Measurements from ENCODE around the gene SH3BP5. TPM values are rescaled to one million over a fixed set of nuclear protein-coding genes. Genes with fewer than 3 reads are reported as not detected.

Gene SH3BP5
- total RNA-seq, 1 donor from 2014 or later, result 7.7 TPM

DNA sequence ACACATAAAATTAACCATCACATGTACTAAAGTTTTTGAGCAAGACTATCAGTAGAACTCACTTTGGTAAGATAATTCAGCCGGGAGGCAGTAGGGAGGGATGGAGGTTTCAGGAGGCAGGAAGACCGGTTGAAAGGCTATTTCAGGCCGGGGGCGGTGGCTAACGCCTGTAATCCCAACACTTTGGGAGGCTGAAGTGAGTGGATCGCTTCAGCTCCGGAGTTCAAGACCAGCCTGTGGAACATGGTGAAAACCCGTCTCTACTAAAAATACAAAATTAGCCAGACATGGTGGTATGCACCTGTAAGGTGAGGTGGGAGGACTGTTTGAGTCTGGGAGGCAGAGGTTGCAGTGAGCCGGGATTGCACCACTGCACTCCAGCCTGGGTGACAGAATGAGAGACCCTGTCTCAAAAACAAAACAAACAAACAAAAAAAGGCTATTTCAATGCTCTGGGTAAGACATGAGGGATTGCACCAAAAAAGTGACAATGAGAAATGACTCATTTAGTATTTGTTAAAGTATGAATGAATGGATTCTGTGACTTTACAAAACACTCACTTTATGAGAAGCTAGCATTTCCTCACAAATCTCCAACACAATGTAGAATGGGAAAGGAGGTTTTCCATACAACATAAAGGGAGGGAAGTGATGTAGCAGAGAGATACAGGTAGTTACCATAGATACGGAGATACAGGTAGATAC is 43.9 kb downstream of the SH3BP5 start:
- DNase-seq (ENCODE audit: low read depth), result no peak
- no peak overlapping the region for H3K4me3 ChIP-seq (ENCODE audit: low read depth, low read length)
- TF ChIP-seq, protein P1, sequence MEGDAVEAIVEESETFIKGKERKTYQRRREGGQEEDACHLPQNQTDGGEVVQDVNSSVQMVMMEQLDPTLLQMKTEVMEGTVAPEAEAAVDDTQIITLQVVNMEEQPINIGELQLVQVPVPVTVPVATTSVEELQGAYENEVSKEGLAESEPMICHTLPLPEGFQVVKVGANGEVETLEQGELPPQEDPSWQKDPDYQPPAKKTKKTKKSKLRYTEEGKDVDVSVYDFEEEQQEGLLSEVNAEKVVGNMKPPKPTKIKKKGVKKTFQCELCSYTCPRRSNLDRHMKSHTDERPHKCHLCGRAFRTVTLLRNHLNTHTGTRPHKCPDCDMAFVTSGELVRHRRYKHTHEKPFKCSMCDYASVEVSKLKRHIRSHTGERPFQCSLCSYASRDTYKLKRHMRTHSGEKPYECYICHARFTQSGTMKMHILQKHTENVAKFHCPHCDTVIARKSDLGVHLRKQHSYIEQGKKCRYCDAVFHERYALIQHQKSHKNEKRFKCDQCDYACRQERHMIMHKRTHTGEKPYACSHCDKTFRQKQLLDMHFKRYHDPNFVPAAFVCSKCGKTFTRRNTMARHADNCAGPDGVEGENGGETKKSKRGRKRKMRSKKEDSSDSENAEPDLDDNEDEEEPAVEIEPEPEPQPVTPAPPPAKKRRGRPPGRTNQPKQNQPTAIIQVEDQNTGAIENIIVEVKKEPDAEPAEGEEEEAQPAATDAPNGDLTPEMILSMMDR (conservative IDR thresholded peaks at IDR 0.05; ENCODE audit: low read depth, low read length), result no peak

DNA sequence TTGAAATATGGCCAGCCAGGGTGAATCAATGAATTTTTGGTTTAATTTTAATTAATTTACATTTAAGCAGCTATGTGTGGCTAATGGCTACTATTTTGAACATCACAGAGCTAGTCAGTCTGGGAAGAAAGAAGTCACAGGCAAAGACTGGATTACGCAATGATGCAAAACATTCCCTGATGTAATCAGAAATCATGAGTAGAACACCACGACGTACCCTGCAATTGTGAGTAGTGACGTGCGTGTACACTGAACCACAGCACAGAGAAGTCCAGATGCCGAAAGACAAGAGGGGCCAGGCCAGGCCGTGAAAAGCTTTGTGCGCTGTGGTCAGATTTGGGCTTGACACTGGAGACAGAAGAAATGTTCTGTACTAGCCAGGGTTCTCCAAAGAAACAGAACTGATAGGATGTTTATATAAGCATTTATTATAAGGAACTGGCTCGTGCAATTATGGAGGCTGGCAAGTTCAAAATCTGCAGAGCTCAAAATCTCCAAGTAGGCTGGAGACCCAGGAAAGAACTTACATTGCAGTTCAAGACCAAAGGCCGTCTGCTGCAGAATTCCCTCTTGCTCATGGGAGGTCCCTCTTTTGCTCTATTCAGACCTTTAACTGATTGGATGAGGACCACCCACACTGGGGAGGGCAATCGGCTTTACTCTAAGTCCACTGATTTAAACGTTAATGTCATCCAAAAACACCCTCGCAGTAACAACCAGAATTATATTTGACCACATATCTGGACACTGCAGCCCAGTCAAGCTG is 44.6 kb downstream of the SH3BP5 start:
- no peak for DNase-seq (ENCODE audit: low read depth)
- TF ChIP-seq, protein P1 (conservative IDR thresholded peaks at IDR 0.05; ENCODE audit: low read depth, low read length), result no peak
- H3K4me3 ChIP-seq (ENCODE audit: low read depth, low read length), result no peak overlapping the region

DNA sequence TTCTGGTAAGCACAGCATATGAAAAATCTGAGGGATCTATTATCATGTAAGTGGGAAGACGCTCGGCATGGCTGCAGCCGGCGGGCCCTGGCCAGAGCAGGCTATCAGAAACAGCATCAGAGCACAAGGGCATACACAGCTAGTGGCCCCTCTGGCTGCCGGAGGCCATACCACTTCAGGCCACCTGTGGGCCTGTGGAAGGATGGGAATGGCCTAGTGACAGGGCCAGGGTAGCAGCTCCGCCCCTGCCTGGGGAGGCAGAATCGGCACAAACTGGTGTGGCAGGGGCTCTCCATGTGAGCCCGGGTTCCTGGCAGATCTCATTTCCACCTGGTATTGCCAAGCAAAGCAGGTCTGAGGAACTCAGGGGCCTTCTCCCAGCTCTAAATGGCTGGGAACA is 46.4 kb downstream of the SH3BP5 start:
- DNase-seq (ENCODE audit: low read depth), result no peak
- no peak overlapping the region for H3K4me3 ChIP-seq (ENCODE audit: low read depth, low read length)
- TF ChIP-seq, protein P1 (conservative IDR thresholded peaks at IDR 0.05; ENCODE audit: low read depth, low read length), result no peak

DNA sequence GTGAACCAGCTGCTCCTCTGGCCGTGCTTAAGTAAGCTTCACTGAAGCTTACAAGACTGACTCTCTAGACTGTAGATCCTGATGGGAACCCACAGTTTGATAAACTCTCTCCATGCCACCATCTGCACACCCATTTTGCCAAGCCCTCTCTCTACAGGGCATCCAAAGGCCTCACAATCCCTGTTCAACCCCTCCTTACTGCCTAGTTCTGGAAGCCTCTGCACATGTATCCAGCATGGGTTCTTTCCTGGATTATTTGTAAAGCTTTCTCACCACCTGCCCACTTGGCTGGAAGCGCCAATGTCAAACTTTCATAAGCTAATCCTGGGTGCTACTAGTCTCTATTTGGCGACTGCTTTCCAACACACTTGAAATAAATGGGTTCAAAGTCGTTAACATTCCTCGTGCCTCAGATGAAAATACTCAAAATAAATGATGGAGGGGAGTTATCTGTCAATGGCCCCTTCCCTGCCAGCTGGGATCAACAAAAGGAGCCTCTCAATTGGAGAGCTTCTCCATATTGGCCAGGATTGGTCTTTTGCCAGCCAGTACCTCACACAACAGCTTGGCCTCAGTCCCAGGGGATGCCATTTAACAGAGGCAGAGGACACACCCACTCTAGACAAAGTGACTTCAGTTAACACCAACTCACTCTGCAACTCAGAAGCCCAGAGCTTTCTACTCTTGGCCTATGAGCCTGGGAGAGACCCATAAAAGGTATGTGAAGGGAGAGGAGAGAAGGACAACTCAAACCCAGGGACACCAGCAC is 48.1 kb downstream of the SH3BP5 start:
- no peak for DNase-seq (ENCODE audit: low read depth)
- H3K4me3 ChIP-seq (ENCODE audit: low read depth, low read length), result no peak overlapping the region
- TF ChIP-seq, protein P1 (conservative IDR thresholded peaks at IDR 0.05; ENCODE audit: low read depth, low read length), result no peak

DNA sequence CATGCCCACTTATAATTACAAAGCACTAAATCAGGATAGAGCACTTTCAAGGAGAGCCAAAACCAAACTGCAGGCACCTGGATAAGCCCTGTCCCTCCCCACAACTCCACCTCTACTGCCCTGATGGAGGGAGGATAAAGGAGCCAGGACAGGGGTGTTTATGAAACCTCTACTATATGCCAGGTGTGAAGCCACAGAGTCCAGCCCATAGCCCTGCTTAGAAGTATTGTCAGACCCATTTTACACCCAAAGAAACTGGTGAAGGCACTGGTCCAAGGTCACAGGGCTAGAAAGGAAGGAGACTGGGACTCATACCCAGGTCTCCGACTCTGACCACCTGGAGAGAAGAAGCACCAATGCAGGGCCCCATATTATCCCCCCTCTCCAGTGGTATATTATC is 48.7 kb downstream of the SH3BP5 start:
- TF ChIP-seq, protein P1 (conservative IDR thresholded peaks at IDR 0.05; ENCODE audit: low read depth, low read length), result no peak
- no peak overlapping the region for H3K4me3 ChIP-seq (ENCODE audit: low read depth, low read length)
- no peak for DNase-seq (ENCODE audit: low read depth)

DNA sequence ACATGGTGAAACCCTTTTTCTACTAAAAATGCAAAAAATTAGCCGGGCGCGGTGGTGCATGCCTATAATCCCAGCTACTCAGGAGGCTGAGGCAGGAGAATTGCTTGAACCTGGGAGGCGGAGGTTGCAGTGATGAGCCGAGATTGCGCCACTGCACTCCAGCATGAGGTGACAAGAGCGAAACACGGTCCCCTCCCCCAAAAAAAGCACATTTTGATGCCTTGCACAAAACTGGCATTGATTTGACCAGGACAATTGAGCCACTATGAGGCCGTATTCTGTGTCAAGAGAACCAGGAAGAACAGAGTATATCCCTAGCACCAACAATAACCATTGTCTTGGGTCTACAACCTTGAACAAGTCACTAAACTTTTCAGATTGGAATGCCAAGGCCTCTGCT is 50.6 kb downstream of the SH3BP5 start:
- TF ChIP-seq, protein P1 (conservative IDR thresholded peaks at IDR 0.05; ENCODE audit: low read depth, low read length), result no peak
- DNase-seq (ENCODE audit: low read depth), result no peak
- no peak overlapping the region for H3K4me3 ChIP-seq (ENCODE audit: low read depth, low read length)

Measured in epithelial cell of proximal tubule (primary cell).